ENCODE data around the gene PABPN1L. TPM values are rescaled to one million over a fixed set of nuclear protein-coding genes. Genes with fewer than 3 reads are reported as not detected.

PABPN1L gene
- total and polyA plus RNA-seq, 10 of the 15 experiments (the other 5 are each of a cell fraction or from before 2014, with no cell fraction given): not detected

DNA sequence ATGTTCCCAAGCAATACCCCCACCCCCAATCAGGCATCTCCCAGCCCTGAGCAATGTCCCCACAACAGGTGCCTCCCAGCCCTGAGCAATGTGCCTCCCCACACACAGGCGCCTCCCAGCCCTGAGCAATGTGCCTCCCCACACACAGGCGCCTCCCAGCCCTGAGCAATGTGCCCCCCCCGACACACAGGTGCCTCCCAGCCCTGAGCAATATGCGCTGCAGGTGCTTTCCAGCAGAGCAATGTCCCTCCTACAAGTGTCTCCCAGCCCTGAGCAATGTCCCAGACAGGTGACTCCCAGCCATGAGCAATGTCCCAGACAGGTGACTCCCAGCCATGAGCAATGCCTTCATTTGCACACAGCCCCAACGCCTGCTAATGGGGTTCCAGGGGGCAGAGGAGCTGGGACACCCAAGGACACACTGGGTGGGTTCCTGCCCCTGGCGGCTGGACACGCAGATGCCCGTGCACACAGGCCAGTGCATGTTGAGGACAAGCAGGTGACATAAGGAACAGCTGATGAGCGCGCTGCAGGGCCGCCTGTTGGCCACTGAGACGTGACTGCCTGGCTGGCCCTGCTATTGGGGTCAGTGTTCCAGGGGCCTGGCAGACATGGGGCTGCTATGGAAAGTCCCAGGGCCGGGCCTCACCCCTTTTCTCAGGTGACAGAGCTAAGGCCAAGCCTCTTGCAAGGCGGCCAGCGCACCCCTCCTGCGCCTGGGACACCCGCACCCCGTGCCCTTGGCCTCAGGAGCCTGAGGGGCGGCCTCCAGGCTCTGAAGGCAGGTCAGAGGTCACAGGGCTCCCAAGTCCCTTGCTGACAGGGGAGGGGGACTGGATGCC is 26.9 kb upstream of the PABPN1L start (continued):
- TF ChIP-seq, protein P1, sequence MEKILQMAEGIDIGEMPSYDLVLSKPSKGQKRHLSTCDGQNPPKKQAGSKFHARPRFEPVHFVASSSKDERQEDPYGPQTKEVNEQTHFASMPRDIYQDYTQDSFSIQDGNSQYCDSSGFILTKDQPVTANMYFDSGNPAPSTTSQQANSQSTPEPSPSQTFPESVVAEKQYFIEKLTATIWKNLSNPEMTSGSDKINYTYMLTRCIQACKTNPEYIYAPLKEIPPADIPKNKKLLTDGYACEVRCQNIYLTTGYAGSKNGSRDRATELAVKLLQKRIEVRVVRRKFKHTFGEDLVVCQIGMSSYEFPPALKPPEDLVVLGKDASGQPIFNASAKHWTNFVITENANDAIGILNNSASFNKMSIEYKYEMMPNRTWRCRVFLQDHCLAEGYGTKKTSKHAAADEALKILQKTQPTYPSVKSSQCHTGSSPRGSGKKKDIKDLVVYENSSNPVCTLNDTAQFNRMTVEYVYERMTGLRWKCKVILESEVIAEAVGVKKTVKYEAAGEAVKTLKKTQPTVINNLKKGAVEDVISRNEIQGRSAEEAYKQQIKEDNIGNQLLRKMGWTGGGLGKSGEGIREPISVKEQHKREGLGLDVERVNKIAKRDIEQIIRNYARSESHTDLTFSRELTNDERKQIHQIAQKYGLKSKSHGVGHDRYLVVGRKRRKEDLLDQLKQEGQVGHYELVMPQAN (conservative IDR thresholded peaks at IDR 0.05): no peak
- TF ChIP-seq NFIC (IDR thresholded peaks at IDR 0.05; ENCODE audit: low read depth, low read length) (0 out of 2 replicates have a peak, but pooled peaks have one; percentile 31), FOXK2 (IDR thresholded peaks at IDR 0.05) (no peak), WRNIP1 (IDR thresholded peaks at IDR 0.05; ENCODE audit: borderline replicate concordance, low read depth, low read length) (no peak), IKZF2 (IDR thresholded peaks at IDR 0.05) (no peak), RELA (IDR thresholded peaks at IDR 0.05; ENCODE audit: borderline replicate concordance, partially characterized antibody) (no peak), YBX1 (IDR thresholded peaks at IDR 0.05) (no peak), PAX8 (IDR thresholded peaks at IDR 0.05) (no peak), MEF2B (IDR thresholded peaks at IDR 0.05; ENCODE audit: partially characterized antibody, poor library complexity, severe bottlenecking) (no peak), EZH2 (IDR thresholded peaks at IDR 0.05; ENCODE audit: borderline replicate concordance, control insufficient read depth, low read depth, low read length) (no peak), CBX3 (IDR thresholded peaks at IDR 0.05; ENCODE audit: borderline replicate concordance, low read depth) (no peak), TCF3 (IDR thresholded peaks at IDR 0.05; ENCODE audit: borderline replicate concordance, insufficient read depth, low read depth, low read length) (0 out of 2 replicates have a peak, but pooled peaks have one; percentile 58), MTA2 (IDR thresholded peaks at IDR 0.05; ENCODE audit: low read depth) (no peak)
- TF ChIP-seq, protein P2, sequence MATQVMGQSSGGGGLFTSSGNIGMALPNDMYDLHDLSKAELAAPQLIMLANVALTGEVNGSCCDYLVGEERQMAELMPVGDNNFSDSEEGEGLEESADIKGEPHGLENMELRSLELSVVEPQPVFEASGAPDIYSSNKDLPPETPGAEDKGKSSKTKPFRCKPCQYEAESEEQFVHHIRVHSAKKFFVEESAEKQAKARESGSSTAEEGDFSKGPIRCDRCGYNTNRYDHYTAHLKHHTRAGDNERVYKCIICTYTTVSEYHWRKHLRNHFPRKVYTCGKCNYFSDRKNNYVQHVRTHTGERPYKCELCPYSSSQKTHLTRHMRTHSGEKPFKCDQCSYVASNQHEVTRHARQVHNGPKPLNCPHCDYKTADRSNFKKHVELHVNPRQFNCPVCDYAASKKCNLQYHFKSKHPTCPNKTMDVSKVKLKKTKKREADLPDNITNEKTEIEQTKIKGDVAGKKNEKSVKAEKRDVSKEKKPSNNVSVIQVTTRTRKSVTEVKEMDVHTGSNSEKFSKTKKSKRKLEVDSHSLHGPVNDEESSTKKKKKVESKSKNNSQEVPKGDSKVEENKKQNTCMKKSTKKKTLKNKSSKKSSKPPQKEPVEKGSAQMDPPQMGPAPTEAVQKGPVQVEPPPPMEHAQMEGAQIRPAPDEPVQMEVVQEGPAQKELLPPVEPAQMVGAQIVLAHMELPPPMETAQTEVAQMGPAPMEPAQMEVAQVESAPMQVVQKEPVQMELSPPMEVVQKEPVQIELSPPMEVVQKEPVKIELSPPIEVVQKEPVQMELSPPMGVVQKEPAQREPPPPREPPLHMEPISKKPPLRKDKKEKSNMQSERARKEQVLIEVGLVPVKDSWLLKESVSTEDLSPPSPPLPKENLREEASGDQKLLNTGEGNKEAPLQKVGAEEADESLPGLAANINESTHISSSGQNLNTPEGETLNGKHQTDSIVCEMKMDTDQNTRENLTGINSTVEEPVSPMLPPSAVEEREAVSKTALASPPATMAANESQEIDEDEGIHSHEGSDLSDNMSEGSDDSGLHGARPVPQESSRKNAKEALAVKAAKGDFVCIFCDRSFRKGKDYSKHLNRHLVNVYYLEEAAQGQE (IDR thresholded peaks at IDR 0.05; ENCODE audit: low read depth, low read length): no peak
- TF ChIP-seq, protein P3, sequence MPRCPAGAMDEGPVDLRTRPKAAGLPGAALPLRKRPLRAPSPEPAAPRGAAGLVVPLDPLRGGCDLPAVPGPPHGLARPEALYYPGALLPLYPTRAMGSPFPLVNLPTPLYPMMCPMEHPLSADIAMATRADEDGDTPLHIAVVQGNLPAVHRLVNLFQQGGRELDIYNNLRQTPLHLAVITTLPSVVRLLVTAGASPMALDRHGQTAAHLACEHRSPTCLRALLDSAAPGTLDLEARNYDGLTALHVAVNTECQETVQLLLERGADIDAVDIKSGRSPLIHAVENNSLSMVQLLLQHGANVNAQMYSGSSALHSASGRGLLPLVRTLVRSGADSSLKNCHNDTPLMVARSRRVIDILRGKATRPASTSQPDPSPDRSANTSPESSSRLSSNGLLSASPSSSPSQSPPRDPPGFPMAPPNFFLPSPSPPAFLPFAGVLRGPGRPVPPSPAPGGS (IDR thresholded peaks at IDR 0.05; ENCODE audit: borderline replicate concordance, insufficient read depth, low read depth, low read length, poor library complexity, severe bottlenecking): peak; percentile 94
- TF ChIP-seq, protein P4, sequence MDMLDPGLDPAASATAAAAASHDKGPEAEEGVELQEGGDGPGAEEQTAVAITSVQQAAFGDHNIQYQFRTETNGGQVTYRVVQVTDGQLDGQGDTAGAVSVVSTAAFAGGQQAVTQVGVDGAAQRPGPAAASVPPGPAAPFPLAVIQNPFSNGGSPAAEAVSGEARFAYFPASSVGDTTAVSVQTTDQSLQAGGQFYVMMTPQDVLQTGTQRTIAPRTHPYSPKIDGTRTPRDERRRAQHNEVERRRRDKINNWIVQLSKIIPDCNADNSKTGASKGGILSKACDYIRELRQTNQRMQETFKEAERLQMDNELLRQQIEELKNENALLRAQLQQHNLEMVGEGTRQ (IDR thresholded peaks at IDR 0.05; ENCODE audit: borderline replicate concordance, low read depth, low read length): no peak
- TF ChIP-seq, protein P5, sequence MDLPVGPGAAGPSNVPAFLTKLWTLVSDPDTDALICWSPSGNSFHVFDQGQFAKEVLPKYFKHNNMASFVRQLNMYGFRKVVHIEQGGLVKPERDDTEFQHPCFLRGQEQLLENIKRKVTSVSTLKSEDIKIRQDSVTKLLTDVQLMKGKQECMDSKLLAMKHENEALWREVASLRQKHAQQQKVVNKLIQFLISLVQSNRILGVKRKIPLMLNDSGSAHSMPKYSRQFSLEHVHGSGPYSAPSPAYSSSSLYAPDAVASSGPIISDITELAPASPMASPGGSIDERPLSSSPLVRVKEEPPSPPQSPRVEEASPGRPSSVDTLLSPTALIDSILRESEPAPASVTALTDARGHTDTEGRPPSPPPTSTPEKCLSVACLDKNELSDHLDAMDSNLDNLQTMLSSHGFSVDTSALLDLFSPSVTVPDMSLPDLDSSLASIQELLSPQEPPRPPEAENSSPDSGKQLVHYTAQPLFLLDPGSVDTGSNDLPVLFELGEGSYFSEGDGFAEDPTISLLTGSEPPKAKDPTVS (IDR thresholded peaks at IDR 0.05; ENCODE audit: low read depth, low read length): no peak
